ENCODE results near the gene ATG101.

DNA sequence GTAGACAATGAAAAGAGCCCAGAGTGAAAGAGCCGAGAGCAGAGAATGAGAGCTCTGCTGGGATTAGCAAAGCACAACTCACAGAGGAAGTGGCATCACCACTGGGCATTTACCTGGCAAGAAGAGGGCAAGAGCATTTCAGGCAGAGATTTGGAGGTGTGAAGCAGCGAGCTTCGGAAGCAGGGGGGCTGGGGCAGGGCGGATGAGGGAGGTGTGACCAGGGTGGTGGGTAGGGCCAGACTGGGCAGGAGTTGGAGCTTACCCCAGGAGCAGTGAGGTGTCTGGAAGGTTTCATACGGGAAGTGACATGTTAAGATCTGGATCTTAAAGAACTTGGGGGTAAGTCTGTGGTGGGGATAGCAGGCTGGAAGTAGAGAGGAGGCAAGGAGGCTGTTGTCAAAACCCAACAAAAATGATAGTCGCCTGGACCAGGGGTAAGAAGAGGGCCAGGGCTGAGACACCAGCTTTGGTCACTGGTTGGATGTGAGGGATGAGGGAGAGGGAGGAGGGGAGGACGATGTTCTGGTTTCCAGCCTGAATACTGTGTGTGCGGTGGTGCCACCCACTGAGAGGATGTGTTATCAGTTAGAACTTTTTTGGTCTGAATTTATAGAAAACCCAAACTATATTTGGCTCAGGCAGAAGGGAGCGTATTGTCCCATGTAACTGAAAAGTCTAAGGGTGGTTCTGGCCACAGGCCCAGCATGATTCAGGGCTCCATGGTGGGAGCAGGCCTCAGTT, 14.9 kb downstream of the ATG101 start:
- TF ChIP-seq, protein P1, sequence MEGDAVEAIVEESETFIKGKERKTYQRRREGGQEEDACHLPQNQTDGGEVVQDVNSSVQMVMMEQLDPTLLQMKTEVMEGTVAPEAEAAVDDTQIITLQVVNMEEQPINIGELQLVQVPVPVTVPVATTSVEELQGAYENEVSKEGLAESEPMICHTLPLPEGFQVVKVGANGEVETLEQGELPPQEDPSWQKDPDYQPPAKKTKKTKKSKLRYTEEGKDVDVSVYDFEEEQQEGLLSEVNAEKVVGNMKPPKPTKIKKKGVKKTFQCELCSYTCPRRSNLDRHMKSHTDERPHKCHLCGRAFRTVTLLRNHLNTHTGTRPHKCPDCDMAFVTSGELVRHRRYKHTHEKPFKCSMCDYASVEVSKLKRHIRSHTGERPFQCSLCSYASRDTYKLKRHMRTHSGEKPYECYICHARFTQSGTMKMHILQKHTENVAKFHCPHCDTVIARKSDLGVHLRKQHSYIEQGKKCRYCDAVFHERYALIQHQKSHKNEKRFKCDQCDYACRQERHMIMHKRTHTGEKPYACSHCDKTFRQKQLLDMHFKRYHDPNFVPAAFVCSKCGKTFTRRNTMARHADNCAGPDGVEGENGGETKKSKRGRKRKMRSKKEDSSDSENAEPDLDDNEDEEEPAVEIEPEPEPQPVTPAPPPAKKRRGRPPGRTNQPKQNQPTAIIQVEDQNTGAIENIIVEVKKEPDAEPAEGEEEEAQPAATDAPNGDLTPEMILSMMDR (IDR thresholded peaks at IDR 0.05): no peak
- no peak for TF ChIP-seq EZH2 (IDR thresholded peaks at IDR 0.05; ENCODE audit: borderline replicate concordance, insufficient read depth, low read depth, low read length, poor library complexity, severe bottlenecking)
